Cardiac muscle cell (in vitro differentiated cells and primary cell): ENCODE results near the gene RAB7A. TPM values are rescaled to one million over a fixed set of nuclear protein-coding genes. Genes with fewer than 3 reads are reported as not detected.
A peak's percentile ranks its signal among the peaks of the same experiment; 100 is the strongest.
"Not testable (repeated sequence)": the region's sequence is repeated elsewhere in the genome, so short reads cannot be mapped to it uniquely, and the experiment has no call there.

Source experiments
- DNase-seq, 2 donors: peaks; one replicate each; pipeline versions ENCODE4 v3.0.0 to v3.0.0-alpha.2; 2010 to 2017; ENCODE audit warnings: low read depth in 1 of 2, low spot score in 1 of 2
- H3K27ac ChIP-seq: fragments of 200-600 bp; sonication (generic); 2 replicates; pipeline ENCODE4 v1.5.1; 2016
- H3K27me3 ChIP-seq: fragments of 200-600 bp; sonication (generic); 2 replicates; pipeline ENCODE4 v1.6.0; 2016; ENCODE audit warnings: control low read depth
- H3K36me3 ChIP-seq: fragments of 200-600 bp; sonication (generic); 2 replicates; pipeline ENCODE4 v1.5.1; 2016; ENCODE audit warnings: control low read depth
- H3K4me1 ChIP-seq: fragments of 200-600 bp; sonication (generic); 2 replicates; pipeline ENCODE4 v1.8.1; 2017; ENCODE audit warnings: low read depth, mild to moderate bottlenecking, mixed run types
- H3K4me3 ChIP-seq: fragments of 200-600 bp; sonication (generic); 2 replicates; pipeline ENCODE4 v1.5.1; 2016; ENCODE audit warnings: mild to moderate bottlenecking
- H3K9me3 ChIP-seq: fragments of 200-600 bp; sonication (generic); 2 replicates; pipeline ENCODE4 v1.5.1; 2017; ENCODE audit warnings: low read depth, mild to moderate bottlenecking, control low read depth
- CTCF ChIP-seq: IDR thresholded peaks from 2 replicates; pipeline ENCODE4 v1.5.1; 2012; ENCODE audit warnings: low read depth, mild to moderate bottlenecking, low read length
- polyA plus RNA-seq: library from polyadenylated mRNA; unstranded; fragments of >200 nt; fragmentation: Nextera tagmentation; extraction: Ambion mirVana; gene quantifications from 2 replicates; pipeline ENCODE4 v1.2.1, GENCODE V29; 2016
- total RNA-seq: library from RNA; depleted of rRNA; stranded (reverse); fragments of >200 nt; gene quantifications from 2 replicates; pipeline ENCODE4 v1.2.3, GENCODE V29; 2016

The RAB7A gene
- total and polyA plus RNA-seq, 2 experiments from 2014 or later = 62.3 to 189 TPM

GRCh38 chr3:128770387-128770786, 44.4 kb downstream of the RAB7A start:
- no peak for TF ChIP-seq CTCF
- peaks cover 6% of the 10 kb centered on the region for H3K4me1 ChIP-seq

GRCh38 chr3:128773189-128773588, 47.2 kb downstream of the RAB7A start:
- not testable (repeated sequence) for H3K27me3 ChIP-seq, H3K4me3 ChIP-seq, H3K4me1 ChIP-seq, DNase-seq, H3K36me3 ChIP-seq, H3K9me3 ChIP-seq, H3K27ac ChIP-seq

More at GRCh38 chr3:128770387-128770786, 44.4 kb downstream of the RAB7A start:
- Histone ChIP-seq H3K4me3 (no peak overlapping the region), H3K27me3 (no peaks in the 10 kb centered on the region), H3K36me3 (no peaks in the 10 kb centered on the region), H3K9me3 (no peaks in the 10 kb centered on the region), H3K27ac (peak overlapping the region; percentile 2)
- no peak for DNase-seq

- H3K9me3 ChIP-seq, H3K4me1 ChIP-seq, H3K27me3 ChIP-seq, H3K27ac ChIP-seq, H3K4me3 ChIP-seq, H3K36me3 ChIP-seq, DNase-seq: not testable (repeated sequence)
Measured at GRCh38 chr3:128773592-128773991, 47.6 kb downstream of the RAB7A start.

- no peak overlapping the region for H3K27ac ChIP-seq
- no peak for TF ChIP-seq CTCF
- H3K4me3 ChIP-seq = no peak overlapping the region
- H3K27me3 ChIP-seq = no peaks in the 10 kb centered on the region
- H3K9me3 ChIP-seq = no peaks in the 10 kb centered on the region
- no peaks in the 10 kb centered on the region for H3K36me3 ChIP-seq
- no peak for DNase-seq
- peaks cover 16% of the 10 kb centered on the region for H3K4me1 ChIP-seq
Measured at GRCh38 chr3:128775241-128775640, 49.3 kb downstream of the RAB7A start.

GRCh38 chr3:128775906-128776542, 50.0 kb downstream of the RAB7A start:
- Histone ChIP-seq H3K27ac (no peak overlapping the region), H3K4me3 (no peak overlapping the region), H3K9me3 (no peaks in the 10 kb centered on the region), H3K27me3 (no peaks in the 10 kb centered on the region), H3K4me1 (peaks cover 23% of the 10 kb centered on the region), H3K36me3 (no peaks in the 10 kb centered on the region)
- no peak for TF ChIP-seq CTCF
- DNase-seq = no peak

GRCh38 chr3:128780101-128780837, 54.3 kb downstream of the RAB7A start:
- peak in 1 of 2 donors; percentile 26 for DNase-seq
- Histone ChIP-seq H3K36me3 (no peaks in the 10 kb centered on the region), H3K27ac (peak overlapping the region; percentile 93), H3K4me3 (no peak overlapping the region), H3K27me3 (no peaks in the 10 kb centered on the region), H3K9me3 (no peaks in the 10 kb centered on the region), H3K4me1 (peaks cover 37% of the 10 kb centered on the region)
- no peak for TF ChIP-seq CTCF
